NCI-H1092 treated with DMSO at 0.1 percent for 48 hours (cell line): ENCODE measurements around the gene AMN.

Experiments used
- DNase-seq: peaks from one replicate; lab custom pipeline; 2025; lab: John Stamatoyannopoulos, UW

The AMN gene

DNA sequence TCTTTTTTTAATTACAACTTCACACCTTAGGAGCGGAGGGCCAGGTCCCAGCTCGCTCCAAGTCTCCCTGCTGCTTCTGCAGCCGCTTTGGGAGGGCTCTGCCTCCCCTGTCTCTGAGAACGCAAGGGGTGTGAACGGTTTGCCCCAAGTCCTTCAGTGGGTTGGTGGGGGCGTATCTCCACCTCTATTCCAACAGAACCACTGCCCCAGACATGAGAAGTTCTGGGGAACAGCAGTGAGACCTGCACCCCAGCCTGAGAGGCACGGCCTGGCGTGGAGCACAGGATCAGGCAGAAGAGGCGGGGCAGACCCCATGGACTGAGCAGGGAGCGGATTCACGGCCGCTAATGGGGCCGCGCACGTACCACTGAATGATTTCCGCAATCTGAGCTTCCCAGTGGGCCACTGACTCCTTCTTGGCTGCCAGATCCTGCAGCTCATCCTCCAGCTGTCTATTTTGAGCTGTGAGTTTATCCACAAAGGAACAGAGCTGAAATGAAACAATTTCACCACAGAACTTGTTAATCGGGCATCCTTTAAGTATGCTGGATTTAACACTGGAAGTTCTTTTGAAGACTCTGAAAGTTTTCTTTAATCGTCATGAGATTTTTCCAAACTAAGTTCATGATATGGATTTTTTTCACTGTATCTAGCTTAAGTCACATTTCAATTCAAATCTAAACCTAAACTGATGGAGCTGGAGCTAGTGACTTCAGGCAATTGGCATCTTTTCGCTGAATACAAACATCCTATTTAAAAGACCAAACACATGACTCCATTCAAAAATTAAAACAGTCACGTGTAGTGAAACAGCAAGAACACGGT, 44.4 kb downstream of the AMN start:
- DNase-seq: no peak

DNA sequence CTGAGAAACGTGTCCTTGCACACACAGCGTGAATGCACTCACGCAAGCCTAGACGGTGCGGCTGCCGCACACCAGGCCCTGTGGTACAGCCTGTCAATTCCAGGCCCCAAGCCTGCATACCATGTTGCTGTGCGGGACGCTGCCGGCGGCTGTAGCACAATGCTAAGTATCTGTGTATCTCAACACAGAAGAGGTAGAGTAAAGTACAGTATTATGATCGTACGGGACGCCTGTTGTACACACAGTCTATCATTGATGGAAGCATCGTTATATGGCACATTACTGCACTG, 45.0 kb downstream of the AMN start:
- DNase-seq: no peak

GRCh38 chr14:102968306-102968705, 45.8 kb downstream of the AMN start:
- DNase-seq: no peak

- DNase-seq: no peak
Observed at GRCh38 chr14:102969060-102969791, 46.8 kb downstream of the AMN start.

GRCh38 chr14:102969901-102970300, 47.4 kb downstream of the AMN start:
- DNase-seq: no peak

DNA sequence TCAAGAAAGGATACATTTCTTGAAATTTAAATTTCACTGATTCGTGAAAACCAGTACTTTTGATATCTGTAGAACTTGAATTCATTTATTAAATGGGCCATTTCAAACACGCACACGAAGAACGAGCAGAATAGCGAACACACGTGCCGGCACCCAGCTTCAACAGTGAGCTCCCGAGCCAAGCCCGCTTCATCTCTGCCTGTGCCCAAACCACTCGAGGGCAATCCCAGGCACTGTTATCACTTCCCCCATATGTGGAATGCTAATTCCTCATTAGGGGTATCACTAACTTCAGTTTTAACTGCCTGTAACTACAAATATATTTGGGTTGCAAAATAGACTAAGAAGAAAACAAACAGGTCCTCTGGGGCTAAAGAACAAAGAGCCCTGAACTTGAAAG, 48.0 kb downstream of the AMN start:
- DNase-seq: no peak

GRCh38 chr14:102971314-102971713, 48.9 kb downstream of the AMN start:
- DNase-seq: no peak

GRCh38 chr14:102971836-102972606, 49.6 kb downstream of the AMN start:
- DNase-seq: no peak

GRCh38 chr14:102973706-102974285, 51.3 kb downstream of the AMN start:
- no peak for DNase-seq

DNA sequence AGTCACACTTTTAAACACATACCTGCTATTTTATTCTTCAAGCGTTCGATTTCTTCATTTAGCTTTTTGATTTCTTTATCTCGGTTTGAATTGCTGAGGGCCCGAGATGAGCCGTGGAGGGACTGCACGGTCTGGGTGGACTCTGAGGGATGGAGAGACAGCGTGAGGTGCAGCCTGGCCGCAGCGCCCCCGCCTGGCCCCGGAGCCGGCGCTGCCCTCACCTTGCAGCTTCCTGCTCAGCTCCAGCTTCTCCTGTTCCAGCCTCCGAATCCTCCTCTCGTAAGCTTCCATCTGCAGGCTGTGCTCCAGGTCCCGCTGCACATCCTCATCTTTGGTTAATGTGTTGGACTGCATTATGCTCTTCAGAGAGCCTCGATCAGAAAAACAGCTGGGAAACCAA, 53.2 kb downstream of the AMN start:
- DNase-seq: no peak

DNA sequence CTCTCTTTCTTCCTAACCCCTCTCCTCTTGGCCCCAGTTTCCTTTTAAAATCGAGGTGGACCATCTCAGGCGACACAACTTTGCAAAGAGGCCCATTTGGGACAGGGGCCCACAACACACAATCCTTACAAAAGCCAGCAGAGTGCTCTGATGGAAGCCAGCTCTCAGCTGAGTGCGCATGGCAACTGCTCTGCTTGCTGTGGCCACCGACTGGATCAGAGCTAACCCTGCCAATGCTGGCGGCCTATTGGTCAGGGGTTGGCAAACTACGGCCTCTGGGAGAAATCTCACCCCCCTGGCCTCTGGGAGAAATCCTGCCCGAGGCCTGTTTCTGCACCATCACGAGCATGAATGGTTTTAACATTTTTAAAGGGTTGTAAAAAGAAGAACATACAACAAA, 55.0 kb downstream of the AMN start:
- no peak for DNase-seq

DNA sequence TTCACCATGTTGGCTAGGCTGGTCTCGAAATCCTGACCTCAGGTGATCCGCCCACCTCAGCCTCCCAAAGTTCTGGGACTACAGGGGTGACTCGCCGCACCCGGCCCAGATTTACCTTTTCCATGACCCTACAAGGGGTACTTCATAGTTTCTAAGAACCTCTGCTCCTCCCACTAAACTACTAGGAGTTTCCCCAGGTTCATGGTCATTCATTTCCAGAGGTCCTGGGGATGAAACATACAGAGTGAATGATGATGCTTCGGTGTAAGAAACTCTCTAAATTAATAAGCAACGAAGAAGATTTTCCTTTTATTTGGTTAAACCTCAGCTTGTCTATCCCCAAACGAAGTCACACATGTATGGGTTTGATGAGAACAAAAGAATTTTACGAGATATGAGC, 56.9 kb downstream of the AMN start:
- no peak for DNase-seq

GRCh38 chr14:102980409-102980810, 57.9 kb downstream of the AMN start:
- DNase-seq: no peak
